Heart left ventricle (tissue), 13 donors: ENCODE results near the gene ZNF202.

Experiments
- CTCF ChIP-seq, 12 donors: fragments of 200-600 bp; sonication (generic) in 4 of 12; IDR thresholded peaks; one replicate each; pipeline versions ENCODE4 v1.5.0 to v1.8.0; 2018 to 2022; ENCODE audit warnings: antibody characterized with exemption in 12 of 12, mild to moderate bottlenecking in 5 of 12
- POLR2A ChIP-seq, 2 donors: fragments of 450-650 bp; IDR thresholded peaks; one replicate each; pipeline ENCODE4 v1.6.1; 2017; ENCODE audit warnings: antibody characterized with exemption in 2 of 2, mild to moderate bottlenecking in 2 of 2, moderate library complexity in 2 of 2
- donor health status: ischemic (EF 13 %, LVEDD 7.1; RV severe dilation, severe dysfunction).
- donor health status: DM: no; HTN: yes; CAD: no.
- donor health status: DM: no; HTN: no; CAD: no.
- donor health status: ischemic (EF 25% LVEDD 6.9; RV normal size, moderate dysfunction).
- donor health status: ischemic (EF 25% LVEDD 5.7; RV mildly dilated, moderate dysfunction).
- donor health status: ischemic (EF 35%, LVEDD 5.7; RV mildly dilated, moderate dysfunction).
- donor health status: nonischemic (EF 11% LVEDD 7.7; RV severe dilation, severe dysfunction).
- donor health status: DM: yes; HTN: yes; CAD: no.
- donor health status: PGD.
- donor health status: ischemic (EF 29% LVEDD 5.4; RV normal size, mild dysfunction).
- donor health status: nonischemic (EF 23%, LVEDD 6.1; RV moderate dilation, normal function).

GRCh38 chr11:123700772-123701171, 40.7 kb downstream of the ZNF202 start:
- TF ChIP-seq CTCF (IDR thresholded peaks at IDR 0.05) (no peak), POLR2A (IDR thresholded peaks at IDR 0.05) (no peak)
